Osteoblast (primary cell): ENCODE data around the gene PDIA2. TPM values are rescaled to one million over a fixed set of nuclear protein-coding genes. Genes with fewer than 3 reads are reported as not detected.
"Not testable (repeated sequence)": the region's sequence is repeated elsewhere in the genome, so short reads cannot be mapped to it uniquely, and the experiment has no call there.

Source experiments
- DNase-seq: peaks from one replicate; pipeline ENCODE4 v3.0.0; 2011; ENCODE audit warnings: low spot score, mixed read lengths; ENCODE audit not compliant: insufficient read length; ENCODE audit errors: missing footprints
- H2AFZ ChIP-seq: 2 replicates; pipeline ENCODE4 v1.6.0; 2011; ENCODE audit warnings: mild to moderate bottlenecking, low read length
- H3K27ac ChIP-seq: 2 replicates; pipeline ENCODE4 v1.5.1; 2011; ENCODE audit warnings: mild to moderate bottlenecking, low read depth, low read length, moderate library complexity
- H3K27me3 ChIP-seq: 2 replicates; pipeline ENCODE4 v1.6.0; 2012; ENCODE audit warnings: mild to moderate bottlenecking, control low read depth, inconsistent platforms, low read length, moderate library complexity; ENCODE audit not compliant: insufficient read depth
- H3K36me3 ChIP-seq: 2 replicates; pipeline ENCODE4 v1.5.1; 2011; ENCODE audit warnings: mild to moderate bottlenecking, low read length, control low read depth, moderate library complexity; ENCODE audit not compliant: insufficient read depth
- H3K4me1 ChIP-seq: 2 replicates; pipeline ENCODE4 v1.5.1; 2011; ENCODE audit warnings: mild to moderate bottlenecking, low read length, control low read depth, moderate library complexity; ENCODE audit not compliant: insufficient read depth
- H3K4me2 ChIP-seq: 2 replicates; pipeline ENCODE4 v1.6.0; 2011; ENCODE audit warnings: mild to moderate bottlenecking, low read length; ENCODE audit not compliant: insufficient read depth
- H3K4me3 ChIP-seq: fragments of 200-600 bp; sonication (generic); 3 replicates; pipeline ENCODE4 v1.5.1; 2012; ENCODE audit warnings: mild to moderate bottlenecking, low read length, inconsistent platforms; ENCODE audit not compliant: insufficient read depth
- H3K79me2 ChIP-seq: 2 replicates; pipeline ENCODE4 v1.6.0; 2012; ENCODE audit warnings: mild to moderate bottlenecking, low read length, control low read depth, inconsistent platforms; ENCODE audit not compliant: insufficient read depth
- H3K9me3 ChIP-seq: 2 replicates; pipeline ENCODE4 v1.5.1; 2011; ENCODE audit warnings: low read depth, low read length, control low read depth
- H4K20me1 ChIP-seq: 2 replicates; pipeline ENCODE4 v1.6.0; 2012; ENCODE audit warnings: mild to moderate bottlenecking, low read length, control low read depth; ENCODE audit not compliant: insufficient read depth
- CTCF ChIP-seq: IDR thresholded peaks from 2 replicates; pipeline ENCODE4 v1.5.1; 2011; ENCODE audit warnings: mild to moderate bottlenecking, low read depth, low read length, moderate library complexity; ENCODE audit errors: extremely low read depth
- total RNA-seq: library from RNA; depleted of rRNA; stranded (reverse); fragments of >200 nt; gene quantifications from 2 replicates; pipeline ENCODE4 v1.2.3, GENCODE V29; 2012

PDIA2 gene
- total RNA-seq, 1 donor, result not detected

- Histone ChIP-seq H3K79me2 (no peaks in the 10 kb centered on the region), H3K27me3 (no peaks in the 10 kb centered on the region), H3K9me3 (no peaks in the 10 kb centered on the region), H3K27ac (no peak overlapping the region), H4K20me1 (no peaks in the 10 kb centered on the region), H3K4me3 (no peak overlapping the region), H3K4me1 (no peaks in the 10 kb centered on the region), H2AFZ (no peak overlapping the region), H3K36me3 (peaks cover 21% of the 10 kb centered on the region), H3K4me2 (no peak overlapping the region)
- TF ChIP-seq CTCF, result no peak
- DNase-seq, result peak; percentile 36
Measured at GRCh38 chr16:254461-254860, 28.5 kb upstream of the PDIA2 start.

- Histone ChIP-seq H3K79me2 (no peaks in the 10 kb centered on the region), H2AFZ (no peak overlapping the region), H3K36me3 (peaks cover 21% of the 10 kb centered on the region), H3K27ac (no peak overlapping the region), H3K9me3 (no peaks in the 10 kb centered on the region), H4K20me1 (no peaks in the 10 kb centered on the region), H3K27me3 (no peaks in the 10 kb centered on the region), H3K4me1 (no peaks in the 10 kb centered on the region), H3K4me3 (no peak overlapping the region), H3K4me2 (no peak overlapping the region)
- no peak for TF ChIP-seq CTCF
- no peak for DNase-seq
Measured at GRCh38 chr16:255183-255582, 27.8 kb upstream of the PDIA2 start.

DNA sequence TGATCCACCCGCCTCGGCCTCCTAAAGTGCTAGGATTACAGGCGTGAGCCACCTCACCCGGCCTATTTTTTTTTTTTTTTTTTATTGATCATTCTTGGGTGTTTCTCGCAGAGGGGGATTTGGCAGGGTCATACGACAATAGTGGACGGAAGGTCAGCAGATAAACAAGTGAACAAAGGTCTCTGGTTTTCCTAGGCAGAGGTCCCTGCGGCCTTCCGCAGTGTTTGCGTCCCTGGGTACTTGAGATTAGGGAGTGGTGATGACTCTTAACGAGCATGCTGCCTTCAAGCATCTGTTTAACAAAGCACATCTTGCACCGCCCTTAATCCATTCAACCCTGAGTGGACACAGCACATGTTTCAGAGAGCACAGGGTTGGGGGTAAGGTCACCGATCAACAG lies 24.9 kb upstream of the PDIA2 start:
- DNase-seq, H3K27ac ChIP-seq, H3K4me3 ChIP-seq, H3K4me1 ChIP-seq, H3K27me3 ChIP-seq, H3K9me3 ChIP-seq, H3K79me2 ChIP-seq, H2AFZ ChIP-seq, H4K20me1 ChIP-seq, H3K4me2 ChIP-seq: not testable (repeated sequence)
- peaks cover 17% of the 10 kb centered on the region for H3K36me3 ChIP-seq

DNA sequence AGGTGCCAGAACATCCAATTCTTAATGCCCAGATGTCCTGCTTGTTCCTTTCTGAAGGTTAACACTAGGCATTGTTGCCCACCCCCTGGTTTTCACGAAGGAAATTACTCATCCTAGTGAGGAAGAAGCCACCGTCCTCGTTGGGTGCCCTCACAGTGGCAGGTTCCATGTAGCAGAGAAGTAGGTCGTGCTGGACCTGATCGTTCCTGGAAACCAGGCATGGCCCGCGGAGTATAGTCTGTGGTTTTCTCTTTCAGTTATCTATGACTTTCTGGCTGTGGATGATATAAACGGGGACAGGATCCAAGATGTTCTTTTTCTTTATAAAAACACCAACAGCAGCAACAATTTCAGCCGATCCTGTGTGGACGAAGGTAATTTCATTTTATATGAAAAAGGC lies 23.7 kb upstream of the PDIA2 start:
- Histone ChIP-seq H3K79me2 (no peaks in the 10 kb centered on the region), H2AFZ (no peak overlapping the region), H3K36me3 (peaks cover 14% of the 10 kb centered on the region), H3K9me3 (no peaks in the 10 kb centered on the region), H3K27ac (no peak overlapping the region), H3K4me3 (no peak overlapping the region), H4K20me1 (no peaks in the 10 kb centered on the region), H3K27me3 (no peaks in the 10 kb centered on the region), H3K4me2 (no peak overlapping the region), H3K4me1 (no peaks in the 10 kb centered on the region)
- TF ChIP-seq CTCF, result no peak
- peak; percentile 34 for DNase-seq

GRCh38 chr16:259814-260253 lies 23.1 kb upstream of the PDIA2 start:
- Histone ChIP-seq H3K4me1 (no peaks in the 10 kb centered on the region), H3K79me2 (no peaks in the 10 kb centered on the region), H4K20me1 (no peaks in the 10 kb centered on the region), H3K9me3 (no peaks in the 10 kb centered on the region), H3K4me2 (no peak overlapping the region), H3K4me3 (no peak overlapping the region), H3K27me3 (no peaks in the 10 kb centered on the region), H2AFZ (no peak overlapping the region), H3K27ac (no peak overlapping the region), H3K36me3 (peaks cover 12% of the 10 kb centered on the region)
- peak; percentile 58 for DNase-seq
- no peak for TF ChIP-seq CTCF
